MM.1S (cell line): ENCODE measurements around the gene IRX1.

Experiments
- DNase-seq: peaks from one replicate; pipeline ENCODE4 v3.0.0-alpha.2; 2015
- H2AFZ ChIP-seq: fragments of 300-600 bp; sonication (generic); 2 replicates; pipeline ENCODE4 v1.6.0; 2016; ENCODE audit warnings: antibody characterized with exemption, low read length
- H3F3A ChIP-seq: fragments of 300-600 bp; sonication (generic); 2 replicates; pipeline ENCODE4 v1.6.1; 2016; ENCODE audit warnings: mild to moderate bottlenecking, antibody characterized with exemption, low read length, moderate library complexity, mixed read lengths; ENCODE audit not compliant: insufficient read depth
- H3K27ac ChIP-seq: fragments of 300-600 bp; sonication (generic); 2 replicates; pipeline ENCODE4 v1.5.1; 2016; ENCODE audit warnings: mild to moderate bottlenecking, low read length
- H3K27me3 ChIP-seq: fragments of 300-600 bp; sonication (generic); replicated peaks from 2 replicates; pipeline ENCODE4 v1.6.0; 2016; ENCODE audit warnings: low read length; ENCODE audit not compliant: insufficient read depth
- H3K36me3 ChIP-seq: fragments of 300-600 bp; sonication (generic); replicated peaks from 2 replicates; pipeline ENCODE4 v1.6.1; 2016; ENCODE audit warnings: mild to moderate bottlenecking, low read length, mixed read lengths; ENCODE audit not compliant: insufficient read depth
- H3K4me1 ChIP-seq: fragments of 300-600 bp; sonication (generic); 2 replicates; pipeline ENCODE4 v1.6.1; 2016; ENCODE audit warnings: low read length, mixed read lengths
- H3K4me2 ChIP-seq: fragments of 300-600 bp; sonication (generic); 2 replicates; pipeline ENCODE4 v1.6.0; 2016; ENCODE audit warnings: low read depth, low read length
- H3K4me3 ChIP-seq: fragments of 300-600 bp; sonication (generic); 2 replicates; pipeline ENCODE4 v1.5.1; 2016; ENCODE audit warnings: low read length, mixed read lengths
- H3K79me2 ChIP-seq: fragments of 300-600 bp; sonication (generic); 2 replicates; pipeline ENCODE4 v1.6.1; 2016; ENCODE audit warnings: mixed run types, low read length, mixed read lengths
- H3K9ac ChIP-seq: fragments of 300-600 bp; sonication (generic); 2 replicates; pipeline ENCODE4 v1.6.1; 2016; ENCODE audit warnings: low read length, mixed read lengths
- H3K9me2 ChIP-seq: fragments of 300-600 bp; sonication (generic); replicated peaks from 2 replicates; pipeline ENCODE4 v1.6.1; 2016; ENCODE audit warnings: mild to moderate bottlenecking, low read length, mixed read lengths; ENCODE audit not compliant: insufficient read depth
- H3K9me3 ChIP-seq: fragments of 300-600 bp; sonication (generic); replicated peaks from 2 replicates; pipeline ENCODE4 v1.6.1; 2016; ENCODE audit warnings: mild to moderate bottlenecking, low read length, mixed read lengths; ENCODE audit not compliant: insufficient read depth
- H4K20me1 ChIP-seq: fragments of 300-600 bp; sonication (generic); 2 replicates; pipeline ENCODE4 v1.6.1; 2016; ENCODE audit warnings: mild to moderate bottlenecking, low read length, moderate library complexity, mixed read lengths; ENCODE audit not compliant: insufficient read depth
- EZH2 ChIP-seq: fragments of 300-600 bp; sonication (generic); optimal IDR thresholded peaks from 2 replicates; pipeline ENCODE3; 2017; ENCODE audit warnings: low read depth, mild to moderate bottlenecking, antibody characterized with exemption, low read length, mixed read lengths
- EZH2phosphoT487 ChIP-seq: fragments of 300-600 bp; sonication (generic); IDR thresholded peaks from 2 replicates; pipeline ENCODE4 v1.6.1; 2018; ENCODE audit warnings: antibody characterized with exemption, low read length
- TF ChIP-seq, protein P1 (sequence below): fragments of 300-600 bp; sonication (generic); IDR thresholded peaks from 2 replicates; pipeline ENCODE4 v1.5.1; 2016; ENCODE audit warnings: antibody characterized with exemption, low read length, mixed read lengths

The IRX1 gene

DNA sequence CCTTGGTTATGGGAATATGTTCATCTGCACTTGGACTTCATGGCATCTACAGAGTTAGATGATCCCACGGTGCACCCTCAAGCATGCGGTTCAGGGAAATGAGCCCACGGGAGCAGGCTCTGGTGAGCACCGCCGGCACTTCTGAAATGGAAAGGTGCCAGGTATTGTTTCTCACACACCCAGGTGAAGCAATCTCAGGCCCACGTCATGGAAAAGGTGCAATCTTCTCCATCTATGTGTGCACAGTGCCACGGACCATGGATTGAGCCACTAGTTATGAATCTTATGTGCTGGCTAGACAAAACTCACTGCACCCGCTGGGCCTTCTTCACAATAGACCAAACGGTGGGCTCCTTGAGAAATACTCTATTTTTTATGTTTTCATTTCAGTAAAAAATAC, 27.3 kb downstream of the IRX1 start:
- Histone ChIP-seq H3K79me2 (no peaks in the 10 kb centered on the region), H3K9me2 (no peaks in the 10 kb centered on the region), H3K4me2 (no peak overlapping the region), H3K36me3 (no peaks in the 10 kb centered on the region), H3F3A (no peaks in the 10 kb centered on the region), H3K27ac (no peak overlapping the region), H3K9ac (no peak overlapping the region), H3K9me3 (no peaks in the 10 kb centered on the region), H3K4me3 (no peak overlapping the region), H4K20me1 (no peaks in the 10 kb centered on the region), H2AFZ (no peak overlapping the region), H3K4me1 (no peaks in the 10 kb centered on the region), H3K27me3 (no peaks in the 10 kb centered on the region)
- TF ChIP-seq EZH2 = no peak
- TF ChIP-seq, protein P1, sequence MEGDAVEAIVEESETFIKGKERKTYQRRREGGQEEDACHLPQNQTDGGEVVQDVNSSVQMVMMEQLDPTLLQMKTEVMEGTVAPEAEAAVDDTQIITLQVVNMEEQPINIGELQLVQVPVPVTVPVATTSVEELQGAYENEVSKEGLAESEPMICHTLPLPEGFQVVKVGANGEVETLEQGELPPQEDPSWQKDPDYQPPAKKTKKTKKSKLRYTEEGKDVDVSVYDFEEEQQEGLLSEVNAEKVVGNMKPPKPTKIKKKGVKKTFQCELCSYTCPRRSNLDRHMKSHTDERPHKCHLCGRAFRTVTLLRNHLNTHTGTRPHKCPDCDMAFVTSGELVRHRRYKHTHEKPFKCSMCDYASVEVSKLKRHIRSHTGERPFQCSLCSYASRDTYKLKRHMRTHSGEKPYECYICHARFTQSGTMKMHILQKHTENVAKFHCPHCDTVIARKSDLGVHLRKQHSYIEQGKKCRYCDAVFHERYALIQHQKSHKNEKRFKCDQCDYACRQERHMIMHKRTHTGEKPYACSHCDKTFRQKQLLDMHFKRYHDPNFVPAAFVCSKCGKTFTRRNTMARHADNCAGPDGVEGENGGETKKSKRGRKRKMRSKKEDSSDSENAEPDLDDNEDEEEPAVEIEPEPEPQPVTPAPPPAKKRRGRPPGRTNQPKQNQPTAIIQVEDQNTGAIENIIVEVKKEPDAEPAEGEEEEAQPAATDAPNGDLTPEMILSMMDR = no peak
- no peak for TF ChIP-seq EZH2phosphoT487
- DNase-seq = no peak

DNA sequence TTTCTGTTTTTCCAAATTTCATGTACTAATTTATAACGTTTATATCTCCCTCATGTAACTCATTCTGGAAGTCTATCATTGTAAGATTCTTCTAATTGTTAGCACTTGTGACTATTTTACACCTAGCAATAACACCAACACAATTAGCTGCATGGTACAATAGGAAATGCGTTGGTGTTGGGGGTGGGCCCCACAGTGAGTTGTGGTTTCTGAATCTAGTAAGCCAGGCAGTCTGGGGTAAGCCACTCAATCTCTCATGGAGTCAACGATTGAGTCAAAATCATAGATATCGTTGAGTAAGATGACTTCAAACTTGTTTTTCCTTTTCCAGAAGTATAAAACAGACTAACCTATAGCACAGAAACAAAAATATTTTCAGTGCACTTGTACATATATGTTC, 30.0 kb downstream of the IRX1 start:
- H3K27me3 ChIP-seq = no peaks in the 10 kb centered on the region
- no peaks in the 10 kb centered on the region for H3K4me1 ChIP-seq
- H3K9me3 ChIP-seq = no peaks in the 10 kb centered on the region
- no peaks in the 10 kb centered on the region for H3K36me3 ChIP-seq
- TF ChIP-seq EZH2phosphoT487 = no peak
- no peak for TF ChIP-seq EZH2
- TF ChIP-seq, protein P1 = no peak
- H3K4me2 ChIP-seq = no peak overlapping the region
- no peaks in the 10 kb centered on the region for H3F3A ChIP-seq
- H3K9me2 ChIP-seq = no peaks in the 10 kb centered on the region
- H4K20me1 ChIP-seq = no peaks in the 10 kb centered on the region
- no peak overlapping the region for H3K27ac ChIP-seq
- no peak overlapping the region for H2AFZ ChIP-seq
- no peak for DNase-seq
- no peak overlapping the region for H3K9ac ChIP-seq
- H3K79me2 ChIP-seq = no peaks in the 10 kb centered on the region
- no peak overlapping the region for H3K4me3 ChIP-seq

DNA sequence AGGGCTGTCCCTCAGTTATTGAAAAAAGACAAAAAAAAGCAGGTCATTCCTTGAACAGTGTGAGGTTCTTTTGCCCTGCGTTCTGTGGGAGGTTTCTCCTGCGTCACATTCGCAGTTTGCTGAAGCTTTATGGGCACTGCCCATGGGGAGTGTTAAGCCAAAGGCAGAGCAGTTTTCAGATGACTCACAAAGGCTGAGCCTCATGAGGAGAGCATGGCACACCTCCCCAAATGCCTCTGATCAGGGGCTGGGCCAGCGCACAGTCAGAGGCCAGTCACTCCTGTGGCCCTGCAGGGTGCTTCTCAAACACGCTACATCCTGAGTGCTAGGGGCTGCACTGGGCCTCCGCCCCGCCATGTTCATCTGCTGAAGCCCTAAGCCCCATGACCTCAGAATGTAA, 38.4 kb downstream of the IRX1 start:
- Histone ChIP-seq H3K9me2 (no peaks in the 10 kb centered on the region), H4K20me1 (no peaks in the 10 kb centered on the region), H3K27me3 (no peaks in the 10 kb centered on the region), H3K9ac (no peak overlapping the region), H3K27ac (no peak overlapping the region), H3K4me1 (no peaks in the 10 kb centered on the region), H3F3A (no peaks in the 10 kb centered on the region), H2AFZ (no peak overlapping the region), H3K36me3 (no peaks in the 10 kb centered on the region), H3K4me3 (no peak overlapping the region), H3K9me3 (no peaks in the 10 kb centered on the region), H3K79me2 (no peaks in the 10 kb centered on the region), H3K4me2 (no peak overlapping the region)
- no peak for DNase-seq
- TF ChIP-seq EZH2 = no peak
- no peak for TF ChIP-seq EZH2phosphoT487

DNA sequence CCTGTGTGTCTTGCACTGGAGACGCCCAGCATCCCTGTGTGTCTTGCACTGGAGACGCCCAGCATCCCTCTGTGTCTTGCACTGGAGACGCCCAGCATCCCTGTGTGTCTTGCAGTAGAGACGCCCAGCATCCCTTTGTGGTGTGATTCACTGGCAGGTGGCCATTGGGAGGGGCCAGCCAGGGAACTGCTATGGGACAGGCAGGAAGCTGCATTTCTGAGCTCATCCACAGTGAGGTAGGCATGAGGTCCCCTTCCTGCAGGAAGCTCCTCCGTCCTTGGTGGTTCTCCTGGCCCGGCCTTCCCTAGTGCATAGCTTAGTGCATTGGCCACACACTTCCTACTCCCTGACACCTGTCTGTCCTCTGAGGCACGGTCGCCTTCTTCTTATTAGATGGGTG, 43.5 kb downstream of the IRX1 start:
- Histone ChIP-seq H2AFZ (no peak overlapping the region), H3F3A (no peaks in the 10 kb centered on the region), H4K20me1 (no peaks in the 10 kb centered on the region), H3K4me1 (no peaks in the 10 kb centered on the region), H3K9me2 (no peaks in the 10 kb centered on the region), H3K36me3 (no peaks in the 10 kb centered on the region), H3K9me3 (no peaks in the 10 kb centered on the region), H3K4me3 (no peak overlapping the region), H3K4me2 (no peak overlapping the region), H3K9ac (no peak overlapping the region), H3K27ac (no peak overlapping the region), H3K79me2 (no peaks in the 10 kb centered on the region), H3K27me3 (no peaks in the 10 kb centered on the region)
- TF ChIP-seq EZH2 = no peak
- TF ChIP-seq, protein P1 = no peak
- TF ChIP-seq EZH2phosphoT487 = no peak
- DNase-seq = no peak
